K562 (cell line): ENCODE results near the gene ATP1A3. TPM values are rescaled to one million over a fixed set of nuclear protein-coding genes. Genes with fewer than 3 reads are reported as not detected.

Source experiments
- ATF4 ChIP-seq: fragments of 450-650 bp; formaldehyde crosslinking; IDR thresholded peaks from 2 replicates; pipeline ENCODE4 v1.4.0; 2022; ENCODE audit warnings: mild to moderate bottlenecking, moderate library complexity
- C11orf30 ChIP-seq: fragments of 450-650 bp; IDR thresholded peaks from 2 replicates; pipeline ENCODE4 v1.6.1; 2016; ENCODE audit warnings: low read depth, mild to moderate bottlenecking
- CC2D1A ChIP-seq: fragments of 450-650 bp; IDR thresholded peaks from 2 replicates; pipeline ENCODE4 v1.6.1; 2017; ENCODE audit warnings: mild to moderate bottlenecking
- CGGBP1 ChIP-seq: fragments of 250-450 bp; sonication (Bioruptor Pico); IDR thresholded peaks from 2 replicates; pipeline ENCODE4 v1.9.0; 2021; ENCODE audit warnings: mild to moderate bottlenecking
- CREM ChIP-seq: IDR thresholded peaks from 2 replicates; pipeline ENCODE4 v1.6.1; 2014; ENCODE audit warnings: antibody characterized with exemption, low read depth
- EHMT2 ChIP-seq: fragments of 450-650 bp; IDR thresholded peaks from 2 replicates; pipeline ENCODE4 v1.6.1; 2018; ENCODE audit warnings: antibody characterized with exemption
- HES1 ChIP-seq: fragments of 450-650 bp; IDR thresholded peaks from 2 replicates; pipeline ENCODE4 v1.6.1; 2016; ENCODE audit warnings: low read depth, mild to moderate bottlenecking, moderate library complexity
- KLF1 ChIP-seq: fragments of 450-650 bp; IDR thresholded peaks from 2 replicates; pipeline ENCODE4 v1.6.1; 2016; ENCODE audit warnings: missing genetic modification characterization, missing compliant biosample characterization
- MCM2 ChIP-seq: fragments of 450-650 bp; IDR thresholded peaks from 2 replicates; pipeline ENCODE4 v1.6.1; 2017; ENCODE audit warnings: low read depth, mild to moderate bottlenecking
- NCOA1 ChIP-seq: fragments of 450-650 bp; IDR thresholded peaks from 2 replicates; pipeline ENCODE4 v1.6.1; 2016; ENCODE audit warnings: low read depth
- RBM17 ChIP-seq: fragments of 200-400 bp; formaldehyde crosslinking; IDR thresholded peaks from 2 replicates; pipeline ENCODE4 v1.6.1; 2017; ENCODE audit warnings: low read depth, mild to moderate bottlenecking, low read length, borderline replicate concordance
- RBM39 ChIP-seq: fragments of 200-400 bp; formaldehyde crosslinking; optimal IDR thresholded peaks from 2 replicates; pipeline ENCODE3; 2018; ENCODE audit warnings: low read depth, low read length
- SMARCA4 ChIP-seq: fragments of 450-650 bp; IDR thresholded peaks from 2 replicates; pipeline ENCODE4 v1.6.1; 2016
- SRSF9 ChIP-seq: fragments of 200-400 bp; formaldehyde crosslinking; IDR thresholded peaks from 2 replicates; pipeline ENCODE4 v1.6.1; 2017; ENCODE audit warnings: low read depth, low read length, borderline replicate concordance
- TARDBP ChIP-seq: fragments of 450-650 bp; IDR thresholded peaks from 2 replicates; pipeline ENCODE4 v1.6.1; 2016
- ZNF316 ChIP-seq: fragments of 450-650 bp; IDR thresholded peaks from 2 replicates; pipeline ENCODE4 v1.6.1; 2016
- ZNF347 ChIP-seq: fragments of 450-650 bp; formaldehyde crosslinking; IDR thresholded peaks from 2 replicates; pipeline ENCODE4 v1.4.0; 2020; ENCODE audit warnings: low read depth, mild to moderate bottlenecking, moderate library complexity
- ZNF639 ChIP-seq, 2 experiments: fragments of 200-800 bp in 1 of 2; sonication (Bioruptor generic) in 1 of 2; sonication (generic) in 1 of 2; formaldehyde crosslinking in 1 of 2; IDR thresholded peaks in 1 of 2; conservative IDR thresholded peaks in 1 of 2; 2 replicates each; pipeline versions ENCODE4 v1.5.0 to v1.6.1; 2016 to 2020; ENCODE audit warnings: missing compliant biosample characterization in 1 of 2, missing genetic modification characterization in 1 of 2, missing genetic modification reagents in 1 of 2
- ZNF668 ChIP-seq: fragments of 250-450 bp; sonication (Bioruptor Pico); IDR thresholded peaks from 2 replicates; pipeline ENCODE4 v1.8.0; 2022; ENCODE audit warnings: mild to moderate bottlenecking, inconsistent platforms
- ZSCAN29 ChIP-seq: fragments of 450-650 bp; IDR thresholded peaks from 2 replicates; pipeline ENCODE4 v1.6.1; 2017
- polyA plus RNA-seq, 8 experiments: library from polyadenylated mRNA; depleted of rRNA in 4 of 8; stranded (reverse) in 5 of 8; unstranded in 3 of 8; fragments of >200 nt; fragmentation: Nextera tagmentation in 2 of 8; fragmentation: Illumina TruSeq in 1 of 8; extraction: Ambion mirVana in 2 of 8; extraction: Trizol in 1 of 8; gene quantifications; 2 replicates each; pipeline versions ENCODE4 v1.2.1 to v1.2.3, GENCODE V29; 2011 to 2014; ENCODE audit warnings: inconsistent platforms in 1 of 8, missing spikeins in 1 of 8
- total RNA-seq, 7 experiments: library from RNA; depleted of rRNA in 6 of 7; stranded (reverse); fragments of >200 nt in 6 of 7; fragmentation: Illumina TruSeq in 2 of 7; extraction: Trizol in 2 of 7; gene quantifications; 2 replicates each; pipeline versions ENCODE4 v1.2.1 to v1.2.3, GENCODE V29; 2011 to 2021; ENCODE audit warnings: low replicate concordance in 1 of 7
- TF ChIP-seq, protein P1 (sequence below): fragments of 450-650 bp; formaldehyde crosslinking; IDR thresholded peaks from 2 replicates; pipeline ENCODE4 v1.4.0; 2020; ENCODE audit warnings: mild to moderate bottlenecking
- TF ChIP-seq, protein P2 (sequence below): fragments of 250-450 bp; sonication (Bioruptor Pico); IDR thresholded peaks from 2 replicates; pipeline ENCODE4 v1.4.0; 2020; ENCODE audit warnings: borderline replicate concordance
- TF ChIP-seq, protein P3 (sequence below): sonication (generic); formaldehyde crosslinking; IDR thresholded peaks from 2 replicates; pipeline ENCODE4 v1.8.1; 2023; ENCODE audit warnings: mild to moderate bottlenecking, missing genetic modification reagents

The ATP1A3 gene
- total and polyA plus RNA-seq, 9 of the 15 experiments (the other 6 are each of a cell fraction or from before 2014, with no cell fraction given): 0.03 to 1.0 (median 0.17) TPM; not detected in 3

- TF ChIP-seq ZNF639 (CRISPR knock-in tag; conservative IDR thresholded peaks at IDR 0.05 in 1 of 2, IDR thresholded peaks at IDR 0.05 in 1 of 2): no peak
- TF ChIP-seq SRSF9: no peak
- TF ChIP-seq NCOA1: 0 out of 2 replicates have a peak, but pooled peaks have one; percentile 11
- no peak for TF ChIP-seq RBM17
- TF ChIP-seq RBM39: no peak
- TF ChIP-seq, protein P1, sequence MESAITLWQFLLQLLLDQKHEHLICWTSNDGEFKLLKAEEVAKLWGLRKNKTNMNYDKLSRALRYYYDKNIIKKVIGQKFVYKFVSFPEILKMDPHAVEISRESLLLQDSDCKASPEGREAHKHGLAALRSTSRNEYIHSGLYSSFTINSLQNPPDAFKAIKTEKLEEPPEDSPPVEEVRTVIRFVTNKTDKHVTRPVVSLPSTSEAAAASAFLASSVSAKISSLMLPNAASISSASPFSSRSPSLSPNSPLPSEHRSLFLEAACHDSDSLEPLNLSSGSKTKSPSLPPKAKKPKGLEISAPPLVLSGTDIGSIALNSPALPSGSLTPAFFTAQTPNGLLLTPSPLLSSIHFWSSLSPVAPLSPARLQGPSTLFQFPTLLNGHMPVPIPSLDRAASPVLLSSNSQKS (CRISPR knock-in tag): no peak
- no peak for TF ChIP-seq ZNF316
- TF ChIP-seq HES1: no peak
- TF ChIP-seq CREM: 0 out of 2 replicates have a peak, but pooled peaks have one; percentile 25
- no peak for TF ChIP-seq ZSCAN29
- TF ChIP-seq, protein P2, sequence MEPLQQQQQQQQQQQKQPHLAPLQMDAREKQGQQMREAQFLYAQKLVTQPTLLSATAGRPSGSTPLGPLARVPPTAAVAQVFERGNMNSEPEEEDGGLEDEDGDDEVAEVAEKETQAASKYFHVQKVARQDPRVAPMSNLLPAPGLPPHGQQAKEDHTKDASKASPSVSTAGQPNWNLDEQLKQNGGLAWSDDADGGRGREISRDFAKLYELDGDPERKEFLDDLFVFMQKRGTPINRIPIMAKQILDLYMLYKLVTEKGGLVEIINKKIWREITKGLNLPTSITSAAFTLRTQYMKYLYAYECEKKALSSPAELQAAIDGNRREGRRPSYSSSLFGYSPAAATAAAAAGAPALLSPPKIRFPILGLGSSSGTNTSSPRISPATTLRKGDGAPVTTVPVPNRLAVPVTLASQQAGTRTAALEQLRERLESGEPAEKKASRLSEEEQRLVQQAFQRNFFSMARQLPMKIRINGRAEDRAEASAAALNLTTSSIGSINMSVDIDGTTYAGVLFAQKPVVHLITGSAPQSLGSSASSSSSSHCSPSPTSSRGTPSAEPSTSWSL (CRISPR knock-in tag): no peak
- TF ChIP-seq TARDBP: no peak
- no peak for TF ChIP-seq ZNF347 (CRISPR knock-in tag)
- TF ChIP-seq CGGBP1 (CRISPR knock-in tag): no peak
- no peak for TF ChIP-seq KLF1
- TF ChIP-seq, protein P3, sequence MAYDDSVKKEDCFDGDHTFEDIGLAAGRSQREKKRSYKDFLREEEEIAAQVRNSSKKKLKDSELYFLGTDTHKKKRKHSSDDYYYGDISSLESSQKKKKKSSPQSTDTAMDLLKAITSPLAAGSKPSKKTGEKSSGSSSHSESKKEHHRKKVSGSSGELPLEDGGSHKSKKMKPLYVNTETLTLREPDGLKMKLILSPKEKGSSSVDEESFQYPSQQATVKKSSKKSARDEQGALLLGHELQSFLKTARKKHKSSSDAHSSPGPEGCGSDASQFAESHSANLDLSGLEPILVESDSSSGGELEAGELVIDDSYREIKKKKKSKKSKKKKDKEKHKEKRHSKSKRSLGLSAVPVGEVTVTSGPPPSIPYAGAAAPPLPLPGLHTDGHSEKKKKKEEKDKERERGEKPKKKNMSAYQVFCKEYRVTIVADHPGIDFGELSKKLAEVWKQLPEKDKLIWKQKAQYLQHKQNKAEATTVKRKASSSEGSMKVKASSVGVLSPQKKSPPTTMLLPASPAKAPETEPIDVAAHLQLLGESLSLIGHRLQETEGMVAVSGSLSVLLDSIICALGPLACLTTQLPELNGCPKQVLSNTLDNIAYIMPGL: no peak
- no peak for TF ChIP-seq C11orf30
- TF ChIP-seq CC2D1A: peak; percentile 46; the same call in 1 of the 2 replicates
- no peak for TF ChIP-seq ZNF668
- peak; percentile 38; the same call in 1 of the 2 replicates for TF ChIP-seq EHMT2
- TF ChIP-seq MCM2: no peak
- TF ChIP-seq ATF4 (CRISPR knock-in tag): no peak
- no peak for TF ChIP-seq SMARCA4
These were observed 59.1 kb downstream of the ATP1A3 start (continued) for GRCh38 chr19:41934849-41935374.
